ENCODE results near the gene HIVEP3.

DNA sequence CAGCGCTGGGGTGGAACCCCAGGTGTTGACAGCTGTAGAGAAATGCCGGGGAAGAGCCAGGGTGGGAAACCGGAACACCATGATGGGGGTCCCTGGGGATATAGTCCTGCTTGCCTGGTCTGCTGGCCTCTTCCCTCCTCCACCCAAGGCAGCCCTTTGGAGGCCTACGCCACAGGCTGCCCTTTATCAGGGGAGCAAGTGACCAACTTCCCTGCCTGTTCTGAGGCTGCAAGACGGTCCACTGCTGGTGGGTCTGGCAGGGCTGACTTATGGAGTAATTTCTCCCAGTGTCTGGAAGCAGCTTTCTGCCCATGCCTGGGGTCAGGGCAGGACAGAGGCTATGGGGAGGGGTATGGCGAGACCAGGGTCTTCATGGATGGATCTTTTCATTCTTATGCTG, 383.4 kb downstream of the HIVEP3 start:
- TF ChIP-seq CTCF (conservative IDR thresholded peaks at IDR 0.05; ENCODE audit: low read depth, low read length) (no peak), EZH2 (IDR thresholded peaks at IDR 0.05; ENCODE audit: borderline replicate concordance, low read depth, low read length, poor library complexity, severe bottlenecking) (no peak)
